Measurements from ENCODE around the gene TCF12.
"Not testable (repeated sequence)": the region's sequence is repeated elsewhere in the genome, so short reads cannot be mapped to it uniquely, and the experiment has no call there.

Gene TCF12

DNA sequence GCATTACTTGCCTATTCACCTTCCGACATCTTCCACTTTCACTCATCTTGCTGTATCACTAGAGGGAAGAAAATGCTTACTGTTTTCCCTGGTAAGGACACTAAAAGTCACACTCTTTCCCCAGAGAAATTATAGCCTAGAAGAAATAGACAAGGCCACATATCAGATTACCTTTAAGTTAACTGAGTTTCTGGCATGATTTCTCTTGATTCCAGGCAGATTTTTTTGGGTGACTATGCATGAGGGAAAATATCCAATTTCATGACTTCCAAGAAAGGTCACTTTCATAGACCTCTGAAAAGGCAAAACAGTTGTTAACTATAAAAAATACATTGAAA lies 30.3 kb downstream of the TCF12 start:
- DNase-seq, result no peak

GRCh38 chr15:56950979-56951378 lies 32.5 kb downstream of the TCF12 start:
- DNase-seq, result no peak

DNA sequence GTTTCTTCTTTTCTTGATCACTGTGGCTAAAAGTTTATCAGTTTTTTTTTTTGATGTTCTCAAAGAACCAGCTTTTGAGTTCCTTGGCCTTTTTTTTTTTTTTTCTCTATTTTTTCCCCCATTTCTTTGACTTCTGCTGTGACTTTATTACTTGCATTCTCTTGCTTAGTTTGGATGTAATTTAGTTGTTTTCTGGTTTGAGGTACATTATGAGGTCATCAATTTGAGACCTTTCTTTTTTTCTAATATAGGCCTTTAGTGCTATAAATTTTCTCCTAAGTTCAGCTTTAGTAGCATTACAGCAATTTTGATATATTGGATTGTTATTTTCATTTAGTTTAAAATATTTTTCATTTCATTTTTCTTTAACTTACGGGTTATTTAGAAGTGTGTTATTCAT lies 35.3 kb downstream of the TCF12 start:
- DNase-seq, result no peak

- not testable (repeated sequence) for DNase-seq
Measured at GRCh38 chr15:56955011-56955410, 36.6 kb downstream of the TCF12 start.

GRCh38 chr15:56956538-56956937 lies 38.1 kb downstream of the TCF12 start:
- no peak for DNase-seq

GRCh38 chr15:56957812-56958406 lies 39.5 kb downstream of the TCF12 start:
- DNase-seq, result no peak

DNA sequence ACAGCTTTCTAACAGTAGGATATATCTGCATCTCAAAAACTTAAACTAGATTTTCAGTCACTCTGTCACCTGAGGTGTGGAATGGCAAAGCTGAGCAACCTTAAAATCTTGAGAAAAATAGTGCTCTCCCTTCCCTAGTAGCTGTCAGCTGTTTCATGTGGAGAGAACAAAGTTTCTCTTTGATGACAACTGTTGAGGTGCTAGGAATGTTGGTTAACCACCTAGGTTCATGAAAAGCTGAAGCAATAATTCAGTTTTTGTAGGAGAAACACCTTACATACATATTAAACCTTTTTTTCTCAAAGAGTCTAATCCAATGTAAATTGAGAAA lies 40.8 kb downstream of the TCF12 start:
- DNase-seq, result no peak

GRCh38 chr15:56960116-56960515 lies 41.7 kb downstream of the TCF12 start:
- no peak for DNase-seq

DNA sequence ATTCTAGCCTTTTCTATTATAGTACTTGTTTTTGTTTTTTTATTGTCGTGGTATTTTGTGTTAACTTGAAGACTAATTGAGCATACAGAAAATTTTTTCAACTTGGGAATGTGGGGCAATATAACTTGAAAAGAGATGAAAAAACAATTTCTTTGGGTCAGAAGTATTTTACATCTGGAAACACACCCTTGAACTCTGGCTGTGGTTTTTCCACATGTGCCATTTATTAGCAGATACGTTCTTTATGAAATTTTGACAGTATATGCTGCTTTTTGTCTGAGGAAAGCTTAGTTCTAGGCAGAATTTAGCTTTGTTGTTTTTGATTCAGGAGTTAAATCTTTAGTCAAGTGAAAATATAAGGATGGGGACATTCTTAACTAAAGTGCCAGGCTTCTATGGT lies 44.7 kb downstream of the TCF12 start:
- DNase-seq, result no peak

GRCh38 chr15:56963710-56964109 lies 45.3 kb downstream of the TCF12 start:
- no peak for DNase-seq

GRCh38 chr15:56964182-56964581 lies 45.7 kb downstream of the TCF12 start:
- DNase-seq, result no peak

GRCh38 chr15:56965231-56966013 lies 47.0 kb downstream of the TCF12 start:
- no peak for DNase-seq

DNA sequence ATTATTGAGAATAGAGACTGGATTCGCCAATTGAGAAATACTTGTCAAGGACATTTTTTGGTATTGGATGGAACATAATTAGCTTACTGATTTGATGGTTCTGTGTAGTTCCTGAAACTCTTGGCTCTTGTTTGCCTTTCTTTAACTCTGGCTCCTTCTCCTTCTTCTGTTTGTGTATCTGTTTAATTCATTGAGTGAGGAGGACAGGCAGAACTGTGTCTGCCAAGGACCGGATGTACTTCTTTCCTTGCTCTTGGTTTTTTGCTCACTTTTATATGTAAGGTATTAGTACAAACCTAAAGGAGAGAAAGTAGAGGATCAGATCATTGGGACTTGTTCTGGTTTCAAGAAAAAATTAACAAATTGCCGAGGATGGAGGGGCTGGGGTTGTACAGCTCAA lies 48.9 kb downstream of the TCF12 start:
- DNase-seq, result no peak

- DNase-seq, result no peak
Measured at GRCh38 chr15:56968256-56968655, 49.8 kb downstream of the TCF12 start.

- DNase-seq, result no peak
Measured at GRCh38 chr15:56968821-56969220, 50.4 kb downstream of the TCF12 start.

DNA sequence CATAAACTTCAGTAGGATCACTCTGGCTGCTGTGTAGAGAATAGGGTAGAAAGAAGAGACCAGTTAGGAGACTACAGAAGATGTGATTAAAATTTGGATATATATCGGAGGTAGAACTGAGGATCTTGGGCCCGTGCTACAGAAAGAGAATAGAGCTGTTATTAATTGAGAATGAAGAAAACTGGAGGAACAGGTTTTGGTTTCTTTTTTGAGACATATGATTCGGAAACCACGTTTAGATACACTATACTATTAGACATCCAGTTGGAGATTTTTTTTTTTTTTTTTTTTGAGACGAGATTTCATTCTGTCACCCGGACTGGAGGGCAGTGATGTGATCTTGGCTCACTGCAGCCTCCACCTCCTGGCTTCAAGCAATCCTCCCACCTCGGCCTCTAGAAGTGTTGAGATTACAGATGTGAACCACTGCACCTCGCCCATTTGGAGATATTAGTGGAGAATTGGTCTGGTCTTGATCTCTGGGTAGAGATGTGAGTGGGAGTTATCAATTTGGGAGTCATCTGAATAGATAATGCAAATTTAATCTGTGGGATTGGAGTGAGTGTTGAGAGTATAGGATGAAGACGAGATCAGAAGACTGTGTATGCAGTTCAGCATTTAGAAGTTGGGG lies 50.9 kb downstream of the TCF12 start:
- no peak for DNase-seq

- DNase-seq, result no peak
Measured at GRCh38 chr15:56971571-56971970, 53.1 kb downstream of the TCF12 start.

- DNase-seq, result no peak
Measured at GRCh38 chr15:56972016-56972415, 53.6 kb downstream of the TCF12 start.

GRCh38 chr15:56972426-56972825 lies 54.0 kb downstream of the TCF12 start:
- no peak for DNase-seq

GRCh38 chr15:56973463-56973862 lies 55.0 kb downstream of the TCF12 start:
- no peak for DNase-seq

GRCh38 chr15:56977232-56977631 lies 58.8 kb downstream of the TCF12 start:
- DNase-seq, result no peak

DNA sequence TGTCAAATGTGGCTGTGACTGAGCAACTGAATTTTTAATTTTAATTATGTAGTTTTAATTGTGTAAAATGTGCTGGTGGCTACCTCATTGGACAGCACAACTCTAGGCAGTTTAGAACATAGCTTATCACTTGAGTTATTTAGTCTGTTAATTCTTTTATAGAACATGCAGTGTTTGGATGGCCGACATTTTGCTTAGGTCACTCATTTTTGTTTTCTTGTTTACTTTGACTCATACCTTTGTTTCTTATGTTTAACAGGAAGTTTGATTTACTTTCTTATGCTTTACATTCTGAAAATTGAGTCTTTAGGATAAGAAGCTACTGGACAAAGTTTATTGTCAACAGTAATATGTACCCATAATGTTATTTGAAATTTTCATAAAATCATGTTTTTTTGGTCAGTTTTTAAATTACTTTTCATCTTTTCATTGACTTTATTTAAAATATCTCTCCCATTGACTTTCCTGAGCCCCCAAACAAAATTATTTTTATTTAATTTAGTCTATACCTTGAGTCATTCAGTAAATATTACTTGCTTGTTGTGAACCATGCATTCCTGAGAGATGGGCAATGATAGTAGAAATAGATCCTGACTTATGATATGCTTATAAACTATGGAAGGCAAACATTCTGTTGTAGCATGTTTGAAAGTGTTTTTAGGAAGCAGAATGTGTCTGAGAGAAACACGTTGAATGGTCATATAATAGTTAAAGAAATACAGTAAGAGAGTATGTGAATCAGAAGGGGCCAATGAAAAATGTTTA lies 60.6 kb downstream of the TCF12 start:
- no peak for DNase-seq

GRCh38 chr15:56980473-56980872 lies 62.0 kb downstream of the TCF12 start:
- no peak for DNase-seq

DNA sequence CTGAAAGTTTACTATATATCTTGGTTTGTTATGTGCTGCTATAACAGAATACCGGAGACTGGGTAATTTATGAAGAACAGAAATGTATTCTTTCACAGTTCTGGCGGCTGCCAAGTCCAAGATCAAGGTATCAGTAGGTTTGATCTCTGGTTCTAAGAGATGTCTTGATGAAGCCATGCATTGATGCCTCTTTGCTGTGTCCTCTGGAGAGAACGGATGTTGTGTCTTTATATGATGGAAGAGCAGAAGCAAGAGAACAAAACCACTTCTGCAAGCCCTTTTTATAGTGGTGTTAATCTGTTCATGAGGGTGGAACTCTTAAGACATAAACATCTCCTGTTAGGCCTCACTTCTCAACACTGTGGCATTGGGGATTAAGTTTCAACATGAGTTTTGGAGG lies 62.7 kb downstream of the TCF12 start:
- no peak for DNase-seq

Measured in stimulated activated CD4-positive, alpha-beta T cell treated with anti-CD3 and anti-CD28 coated beads, Interleukin-2, amount 100 ng/mL, for 24 hours (primary cell).